K562 (cell line): Measurements from ENCODE around the gene PRSS27. TPM values are rescaled to one million over a fixed set of nuclear protein-coding genes. Genes with fewer than 3 reads are reported as not detected.
A peak's percentile ranks its signal among the peaks of the same experiment; 100 is the strongest.

Experiments used
- ATAC-seq: fragments of 200-7000 bp; cut with Tn5 transposase; 3 replicates; pipeline ENCODE4 v1.9.1; 2020; ENCODE audit warnings: moderate library complexity
- BruUV-seq: library from RNA; stranded (reverse); fragments of 400-500 nt; replicated peaks from 2 replicates; lab custom pipeline; 2021; lab: Mats Ljungman, UMichigan
- CTCF ChIA-PET: fragments of 300-600 bp; formaldehyde crosslinking; extraction: SDS; loops from one replicate; lab custom pipeline; 2021; ENCODE audit warnings: low intra/inter-chr PET ratio; lab: Yijun Ruan, JAX
- POLR2A ChIA-PET: fragments of 300-600, 350-650 bp; sonication (Branson Sonifier 250); formaldehyde crosslinking; extraction: SDS; loops from one replicate; lab custom pipeline; 2021; ENCODE audit warnings: antibody characterized with exemption, inconsistent platforms; lab: Yijun Ruan, JAX
- DNase-seq, 4 experiments: peaks; one replicate each; pipeline versions ENCODE4 v3.0.0 to v3.0.0-alpha.2; 2011 to 2018; ENCODE audit warnings: low spot score in 3 of 4, mixed read lengths in 3 of 4; ENCODE audit errors: extremely low read depth in 1 of 4
- FAIRE-seq: peaks from 2 replicates; lab custom pipeline; 2011; peaks lifted over from hg19 to GRCh38; lab: Jason Lieb, UNC
- H2AFZ ChIP-seq: 2 replicates; pipeline ENCODE4 v1.6.0; 2011; ENCODE audit warnings: low read depth, low read length, control low read depth, inconsistent platforms
- H3K27ac ChIP-seq: fragments of 200-600 bp; 3 replicates; pipeline ENCODE4 v1.8.0; 2011; ENCODE audit warnings: low read depth, mild to moderate bottlenecking, control low read depth, inconsistent platforms, low read length, moderate library complexity, mixed read lengths; ENCODE audit errors: extremely low read depth
- H3K27me3 ChIP-seq, 2 experiments: fragments of 300-600 bp in 1 of 2; 2 replicates in 1 of 2; 3 replicates in 1 of 2; pipeline versions ENCODE4 v1.6.0 to v1.8.0; 2011; ENCODE audit warnings: inconsistent platforms in 2 of 2, low read length in 2 of 2, mild to moderate bottlenecking in 1 of 2, mixed read lengths in 1 of 2, moderate library complexity in 1 of 2; ENCODE audit not compliant: control insufficient read depth in 2 of 2, insufficient read depth in 2 of 2
- H3K36me3 ChIP-seq: fragments of 300-600 bp; 3 replicates; pipeline ENCODE4 v1.8.0; 2011; ENCODE audit warnings: mild to moderate bottlenecking, low read length, inconsistent platforms; ENCODE audit not compliant: control insufficient read depth, insufficient read depth
- H3K4me1 ChIP-seq, 2 experiments: fragments of 200-600 bp in 1 of 2; replicated peaks in 1 of 2; 2 replicates in 1 of 2; 3 replicates in 1 of 2; pipeline versions ENCODE4 v1.5.1 to v1.8.0; 2011; ENCODE audit warnings: inconsistent platforms in 2 of 2, low read length in 2 of 2, mild to moderate bottlenecking in 1 of 2, mixed read lengths in 1 of 2, moderate library complexity in 1 of 2; ENCODE audit not compliant: control insufficient read depth in 2 of 2, insufficient read depth in 2 of 2
- H3K4me2 ChIP-seq: 2 replicates; pipeline ENCODE4 v1.6.1; 2011; ENCODE audit warnings: low read length, control low read depth, inconsistent platforms, mixed read lengths; ENCODE audit not compliant: insufficient read depth
- H3K4me3 ChIP-seq: fragments of 200-600 bp; sonication (generic), shearing (Covaris generic); 2 replicates; pipeline ENCODE4 v1.5.1; 2016; ENCODE audit warnings: control low read depth, inconsistent platforms
- H3K79me2 ChIP-seq: fragments of 200-600 bp; 3 replicates; pipeline ENCODE4 v1.8.0; 2011; ENCODE audit warnings: low read length, inconsistent platforms; ENCODE audit not compliant: control insufficient read depth, insufficient read depth
- H3K9ac ChIP-seq, 2 experiments: 2 replicates each; pipeline versions ENCODE4 v1.6.0 to v1.6.1; 2011; ENCODE audit warnings: low read depth in 2 of 2, low read length in 2 of 2, control low read depth in 1 of 2, inconsistent platforms in 1 of 2, mild to moderate bottlenecking in 1 of 2, mixed read lengths in 1 of 2; ENCODE audit not compliant: insufficient read depth in 1 of 2
- H3K9me1 ChIP-seq: one replicate; pipeline ENCODE4 v1.6.0; 2011; ENCODE audit warnings: inconsistent platforms, mild to moderate bottlenecking, low read length, moderate library complexity; ENCODE audit not compliant: control insufficient read depth, insufficient read depth
- H3K9me3 ChIP-seq: replicated peaks from 2 replicates; pipeline ENCODE4 v1.5.1; 2011; ENCODE audit warnings: low read depth, low read length, inconsistent platforms; ENCODE audit not compliant: control insufficient read depth, insufficient read depth
- H4K20me1 ChIP-seq: replicated peaks from 2 replicates; pipeline ENCODE4 v1.6.1; 2011; ENCODE audit warnings: low read length, inconsistent platforms, mixed read lengths; ENCODE audit not compliant: control insufficient read depth, insufficient read depth
- HDAC3 ChIP-seq: fragments of 450-650 bp; IDR thresholded peaks from 2 replicates; pipeline ENCODE4 v1.6.1; 2018; ENCODE audit warnings: borderline replicate concordance, mild to moderate bottlenecking, moderate library complexity; ENCODE audit not compliant: partially characterized antibody
- HDAC6 ChIP-seq: IDR thresholded peaks from 2 replicates; pipeline ENCODE4 v1.6.1; 2012; ENCODE audit warnings: low read depth, mild to moderate bottlenecking, control low read depth, inconsistent platforms, low read length, moderate library complexity
- HMG20A ChIP-seq: fragments of 450-650 bp; formaldehyde crosslinking; conservative IDR thresholded peaks from 2 replicates; pipeline ENCODE4 v1.4.0; 2020; ENCODE audit warnings: mild to moderate bottlenecking, mixed read lengths
- KDM2B ChIP-seq: fragments of 250-450 bp; sonication (Bioruptor Pico); IDR thresholded peaks from 2 replicates; pipeline ENCODE4 v1.8.0; 2021; ENCODE audit warnings: mild to moderate bottlenecking, moderate library complexity
- KLF16 ChIP-seq: IDR thresholded peaks from 2 replicates; pipeline ENCODE4 v1.6.1; 2016; ENCODE audit warnings: antibody characterized with exemption
- MEIS2 ChIP-seq: fragments of 450-650 bp; IDR thresholded peaks from 2 replicates; pipeline ENCODE4 v1.6.1; 2014; ENCODE audit warnings: mild to moderate bottlenecking; ENCODE audit not compliant: partially characterized antibody
- NFYB ChIP-seq: IDR thresholded peaks from 2 replicates; pipeline ENCODE4 v1.6.1; 2011; ENCODE audit warnings: mild to moderate bottlenecking, moderate library complexity; ENCODE audit not compliant: insufficient read length; ENCODE audit errors: extremely low read depth
- NRF1 ChIP-seq, 2 experiments: fragments of 450-650 bp; IDR thresholded peaks in 1 of 2; conservative IDR thresholded peaks in 1 of 2; 2 replicates each; pipeline ENCODE4 v1.6.1; 2014; ENCODE audit warnings: mild to moderate bottlenecking in 2 of 2
- PHB2 ChIP-seq: fragments of 450-650 bp; IDR thresholded peaks from 2 replicates; pipeline ENCODE4 v1.6.1; 2017; ENCODE audit warnings: low read depth
- POLR2A ChIP-seq: fragments of 450-650 bp; conservative IDR thresholded peaks from 2 replicates; pipeline ENCODE4 v1.6.1; 2016
- POLR2AphosphoS5 ChIP-seq: IDR thresholded peaks from 2 replicates; pipeline ENCODE4 v1.6.1; 2011; ENCODE audit warnings: mild to moderate bottlenecking, low read depth, low read length, moderate library complexity; ENCODE audit not compliant: control insufficient read depth, insufficient read depth
- POLR2B ChIP-seq: fragments of 450-650 bp; IDR thresholded peaks from 2 replicates; pipeline ENCODE4 v1.6.1; 2018; ENCODE audit warnings: low read depth; ENCODE audit not compliant: partially characterized antibody
- POLR2G ChIP-seq: fragments of 200-400 bp; formaldehyde crosslinking; IDR thresholded peaks from 2 replicates; pipeline ENCODE4 v1.6.1; 2017; ENCODE audit warnings: low read depth, mild to moderate bottlenecking, antibody characterized with exemption, low read length, moderate library complexity
- RBM22 ChIP-seq: fragments of 200-400 bp; formaldehyde crosslinking; IDR thresholded peaks from 2 replicates; pipeline ENCODE4 v1.6.1; 2018; ENCODE audit warnings: low read length, low read depth; ENCODE audit not compliant: poor library complexity, severe bottlenecking
- SIN3B ChIP-seq: fragments of 450-650 bp; IDR thresholded peaks from 2 replicates; pipeline ENCODE4 v1.6.1; 2017; ENCODE audit warnings: low read depth, mild to moderate bottlenecking, moderate library complexity
- SUPT5H ChIP-seq: fragments of 450-650 bp; IDR thresholded peaks from 2 replicates; pipeline ENCODE4 v1.6.1; 2016
- TGIF2 ChIP-seq: sonication (generic); formaldehyde crosslinking; IDR thresholded peaks from 2 replicates; pipeline ENCODE4 v1.8.1; 2022; ENCODE audit warnings: mild to moderate bottlenecking, missing genetic modification reagents, moderate library complexity
- THRA ChIP-seq: fragments of 450-650 bp; IDR thresholded peaks from 2 replicates; pipeline ENCODE4 v1.6.1; 2017; ENCODE audit warnings: mild to moderate bottlenecking, moderate library complexity
- THRAP3 ChIP-seq: fragments of 450-650 bp; IDR thresholded peaks from 2 replicates; pipeline ENCODE4 v1.6.1; 2016; ENCODE audit warnings: mild to moderate bottlenecking, inconsistent platforms, borderline replicate concordance
- ZNF124 ChIP-seq: sonication (generic); formaldehyde crosslinking; IDR thresholded peaks from 2 replicates; pipeline ENCODE4 v1.8.1; 2022; ENCODE audit warnings: missing genetic modification reagents
- WGBS: fragments of 100-300 bp; shearing (Covaris generic); methylation state at CpG from one replicate; pipeline ENCODE4 v1.1.6; 2016; ENCODE audit warnings: low coverage, mixed read lengths; ENCODE audit not compliant: insufficient coverage; ENCODE audit errors: missing lambda C conversion rate; 5-methylcytosine and 5-hydroxymethylcytosine counted together
- in situ Hi-C: fragments of 300-500 bp; cut with MboI; formaldehyde crosslinking; loops from 4 replicates; pipeline ENCODE4 v1.15.0; 2018; ENCODE audit warnings: inconsistent platforms, mixed read lengths
- intact Hi-C: fragments of 100-400 bp; cut with micrococcal nuclease; formaldehyde crosslinking; loops from 2 replicates; pipeline ENCODE4 v1.14.2; 2022
- polyA plus RNA-seq, 8 experiments: library from polyadenylated mRNA; depleted of rRNA in 4 of 8; stranded (reverse) in 5 of 8; unstranded in 3 of 8; fragments of >200 nt; fragmentation: Nextera tagmentation in 2 of 8; fragmentation: Illumina TruSeq in 1 of 8; extraction: Ambion mirVana in 2 of 8; extraction: Trizol in 1 of 8; gene quantifications; 2 replicates each; pipeline versions ENCODE4 v1.2.1 to v1.2.3, GENCODE V29; 2011 to 2014; ENCODE audit warnings: inconsistent platforms in 1 of 8, missing spikeins in 1 of 8
- total RNA-seq, 7 experiments: library from RNA; depleted of rRNA in 6 of 7; stranded (reverse); fragments of >200 nt in 6 of 7; fragmentation: Illumina TruSeq in 2 of 7; extraction: Trizol in 2 of 7; gene quantifications; 2 replicates each; pipeline versions ENCODE4 v1.2.1 to v1.2.3, GENCODE V29; 2011 to 2021; ENCODE audit warnings: low replicate concordance in 1 of 7
- TF ChIP-seq, protein P1 (sequence below): fragments of 450-650 bp; IDR thresholded peaks from 2 replicates; pipeline ENCODE4 v1.6.1; 2014; ENCODE audit warnings: low read depth, mild to moderate bottlenecking, moderate library complexity, borderline replicate concordance

The PRSS27 gene
- total and polyA plus RNA-seq, 9 of the 15 experiments (the other 6 are each of a cell fraction or from before 2014, with no cell fraction given): 0.09 to 0.20 (median 0.17) TPM; not detected in 5

- intact Hi-C loops (no loop called here), in situ Hi-C loops (no loop called here)
- Histone ChIP-seq H3K4me1 (peaks cover 13 to 47% of the 10 kb centered on the region in 2 experiments; a peak in 4 of 5 replicates), H3K9me1 (no peaks in the 10 kb centered on the region), H3K9ac (no peak overlapping the region), H3K4me3 (no peak overlapping the region), H4K20me1 (peaks cover 18% of the 10 kb centered on the region), H3K27me3 (no peaks in the 10 kb centered on the region), H3K79me2 (peaks cover 73% of the 10 kb centered on the region), H3K27ac (no peak overlapping the region), H3K4me2 (no peak overlapping the region), H2AFZ (no peak overlapping the region), H3K9me3 (peaks cover 15% of the 10 kb centered on the region), H3K36me3 (peaks cover 100% of the 10 kb centered on the region)
- ChIA-PET POLR2A (interaction anchor here (0.6 to 9.0 kb wide), 7 partner anchors 8 to 102 kb away, joined by 3 to 96 read pairs (median 10); partner anchors contain the start of genes ELOB, PRSS21 and SRRM2), CTCF (no interaction called here)
- WGBS: 96% methylated on average over 61 of the region's 73 CpGs
- DNase-seq: no peak
- FAIRE-seq: no peak
- no TSS peak for BruUV-seq
- no peak for ATAC-seq
- TF ChIP-seq HDAC3 (no peak), POLR2G (peak; percentile 75), THRA (no peak), NRF1 (conservative IDR thresholded peaks at IDR 0.05 in 1 of 2, IDR thresholded peaks at IDR 0.05 in 1 of 2) (no peak), PHB2 (no peak), POLR2A (peak; percentile 31; the same call in 1 of the 2 replicates), RBM22 (peak; percentile 89), THRAP3 (peak; percentile 40; the same call in 1 of the 2 replicates), MEIS2 (peak; percentile 14), HMG20A (CRISPR knock-in tag) (no peak), NFYB (no peak), POLR2B (peak; percentile 33), SUPT5H (0 out of 2 replicates have a peak, but pooled peaks have one; percentile 5), POLR2AphosphoS5 (peak; percentile 38; the same call in 1 of the 2 replicates), KLF16 (0 out of 2 replicates have a peak, but pooled peaks have one; percentile 46), TGIF2 (no peak), KDM2B (CRISPR knock-in tag) (no peak), SIN3B (no peak), ZNF124 (CRISPR knock-in tag) (no peak), HDAC6 (no peak)
- TF ChIP-seq, protein P1, sequence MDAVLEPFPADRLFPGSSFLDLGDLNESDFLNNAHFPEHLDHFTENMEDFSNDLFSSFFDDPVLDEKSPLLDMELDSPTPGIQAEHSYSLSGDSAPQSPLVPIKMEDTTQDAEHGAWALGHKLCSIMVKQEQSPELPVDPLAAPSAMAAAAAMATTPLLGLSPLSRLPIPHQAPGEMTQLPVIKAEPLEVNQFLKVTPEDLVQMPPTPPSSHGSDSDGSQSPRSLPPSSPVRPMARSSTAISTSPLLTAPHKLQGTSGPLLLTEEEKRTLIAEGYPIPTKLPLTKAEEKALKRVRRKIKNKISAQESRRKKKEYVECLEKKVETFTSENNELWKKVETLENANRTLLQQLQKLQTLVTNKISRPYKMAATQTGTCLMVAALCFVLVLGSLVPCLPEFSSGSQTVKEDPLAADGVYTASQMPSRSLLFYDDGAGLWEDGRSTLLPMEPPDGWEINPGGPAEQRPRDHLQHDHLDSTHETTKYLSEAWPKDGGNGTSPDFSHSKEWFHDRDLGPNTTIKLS: peak; percentile 81; the same call in 1 of the 2 replicates
These were observed 45.7 kb upstream of the PRSS27 start for GRCh38 chr16:2765462-2766404.
